ENCODE results near the gene BTBD19. TPM values are rescaled to one million over a fixed set of nuclear protein-coding genes. Genes with fewer than 3 reads are reported as not detected.

BTBD19 gene
- total and polyA plus RNA-seq, 9 of the 15 experiments (the other 6 are each of a cell fraction or from before 2014, with no cell fraction given): 0.22 to 2.0 (median 0.95) TPM

DNA sequence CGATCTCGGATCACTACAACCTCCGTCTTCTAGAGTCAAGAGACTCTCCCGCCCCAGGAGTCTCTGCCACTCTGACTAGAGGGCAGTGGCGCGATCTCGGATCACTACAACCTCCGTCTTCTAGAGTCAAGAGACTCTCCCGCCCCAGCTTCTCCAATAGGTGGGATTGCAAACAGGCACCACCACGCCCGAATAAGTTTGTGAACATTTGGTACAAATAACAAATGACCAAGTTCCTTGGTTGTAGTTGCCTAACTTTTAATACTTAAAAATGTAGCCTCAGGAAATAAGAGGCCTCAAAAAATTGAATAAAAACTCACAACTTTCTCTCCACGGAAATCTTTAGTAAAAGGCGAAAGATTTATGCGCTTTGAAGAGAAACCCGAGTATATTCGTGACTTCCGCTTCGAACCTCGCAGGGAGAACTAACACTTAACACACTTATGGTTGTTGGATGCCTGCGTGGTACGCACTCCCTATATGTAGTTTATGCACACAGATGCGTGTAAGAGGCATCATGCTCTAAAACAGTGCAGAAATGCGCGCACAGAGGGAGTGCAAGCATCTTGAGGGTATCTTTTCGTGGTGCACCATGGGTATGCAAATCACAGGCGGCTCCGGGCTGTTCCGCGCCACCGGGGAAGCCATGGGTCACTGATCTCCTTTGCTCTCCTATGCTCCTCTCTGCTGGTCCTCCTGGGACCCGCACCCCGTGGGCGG lies 11.4 kb downstream of the BTBD19 start (continued):
- peak; percentile 99 for TF ChIP-seq AFF4 (CRISPR knock-in tag; IDR thresholded peaks at IDR 0.05)
- peak; percentile 67 for TF ChIP-seq VEZF1 (CRISPR knock-in tag; IDR thresholded peaks at IDR 0.05)
- TF ChIP-seq CREB5 (CRISPR knock-in tag; IDR thresholded peaks at IDR 0.05): peak; percentile 41; the same call in 1 of the 2 replicates
- TF ChIP-seq, protein P1, sequence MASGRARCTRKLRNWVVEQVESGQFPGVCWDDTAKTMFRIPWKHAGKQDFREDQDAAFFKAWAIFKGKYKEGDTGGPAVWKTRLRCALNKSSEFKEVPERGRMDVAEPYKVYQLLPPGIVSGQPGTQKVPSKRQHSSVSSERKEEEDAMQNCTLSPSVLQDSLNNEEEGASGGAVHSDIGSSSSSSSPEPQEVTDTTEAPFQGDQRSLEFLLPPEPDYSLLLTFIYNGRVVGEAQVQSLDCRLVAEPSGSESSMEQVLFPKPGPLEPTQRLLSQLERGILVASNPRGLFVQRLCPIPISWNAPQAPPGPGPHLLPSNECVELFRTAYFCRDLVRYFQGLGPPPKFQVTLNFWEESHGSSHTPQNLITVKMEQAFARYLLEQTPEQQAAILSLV (tag; IDR thresholded peaks at IDR 0.05): 0 out of 2 replicates have a peak, but pooled peaks have one; percentile 44
- TF ChIP-seq TCFL5 (CRISPR knock-in tag; conservative IDR thresholded peaks at IDR 0.05): no peak
- TF ChIP-seq SREBF2 (CRISPR knock-in tag; IDR thresholded peaks at IDR 0.05): peak; percentile 80; the same call in 1 of the 2 replicates
- no peak for TF ChIP-seq ADNP (tag; IDR thresholded peaks at IDR 0.05)
- peak; percentile 6; the same call in 1 of the 2 replicates for TF ChIP-seq ESRRA (IDR thresholded peaks at IDR 0.05; ENCODE audit: borderline replicate concordance, low read depth)
- TF ChIP-seq KAT7 (CRISPR knock-in tag; IDR thresholded peaks at IDR 0.05; ENCODE audit: borderline replicate concordance): no peak
- peak; percentile 65; the same call in 1 of the 2 replicates for TF ChIP-seq ZEB2 (IDR thresholded peaks at IDR 0.05)
- TF ChIP-seq ZNF3 (CRISPR knock-in tag; IDR thresholded peaks at IDR 0.05): peak; percentile 69; the same call in 1 of the 2 replicates
- TF ChIP-seq TEAD4 (IDR thresholded peaks at IDR 0.05; ENCODE audit: low read length): peak; percentile 97
- TF ChIP-seq TEAD4 (CRISPR knock-in tag; IDR thresholded peaks at IDR 0.05; ENCODE audit: borderline replicate concordance): no peak

All from K562 (cell line).